Measurements from ENCODE around the gene LUC7L3. TPM values are rescaled to one million over a fixed set of nuclear protein-coding genes. Genes with fewer than 3 reads are reported as not detected.

LUC7L3 gene
- total RNA-seq, 2 experiments from 2014 or later: 116 to 126 TPM

DNA sequence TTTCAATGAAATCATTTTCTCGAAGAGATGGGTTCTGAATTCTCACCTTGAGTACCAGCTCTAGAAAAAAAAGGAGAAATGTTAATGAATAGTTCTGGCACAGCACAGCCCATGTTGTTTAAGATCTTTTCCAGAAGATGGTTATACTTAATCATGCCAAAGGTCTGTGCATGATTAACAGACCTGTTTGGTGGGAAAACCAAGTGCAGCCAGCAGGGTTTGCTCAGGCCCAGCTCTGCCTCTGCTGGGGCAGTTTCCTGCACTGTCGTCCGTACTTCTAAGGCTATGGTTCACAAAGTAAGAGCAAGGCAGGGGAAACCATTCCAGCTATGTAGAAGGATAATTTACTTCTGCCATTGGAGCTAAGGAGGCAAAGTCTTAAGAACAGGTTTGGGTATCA is 22.3 kb upstream of the LUC7L3 start:
- Histone ChIP-seq H3K27ac (ENCODE audit: low read depth in 1 of 2, low read length in 2 of 2) (no peak overlapping the region), H3K9me3 (ENCODE audit: control insufficient read depth in 1 of 2, insufficient read depth in 1 of 2, low read length in 2 of 2) (no peaks in the 10 kb centered on the region), H3K4me3 (ENCODE audit: low read length) (no peak overlapping the region), H3K4me1 (ENCODE audit: insufficient read depth, low read length) (peaks cover 2% of the 10 kb centered on the region), H3K27me3 (ENCODE audit: control insufficient read depth in 1 of 2, insufficient read depth in 2 of 2, low read length in 2 of 2) (no peaks in the 10 kb centered on the region), H3K36me3 (ENCODE audit: insufficient read depth, low read length) (peaks cover 78% of the 10 kb centered on the region)
- ChIA-PET POLR2A (interaction anchor here (0.7 to 1.0 kb wide), 2 partner anchors 22 to 39 kb away, joined by 3 read pairs; partner anchors contain the start of gene LUC7L3), CTCF (no interaction called here)
- H3K27me3 Mint-ChIP-seq: no peaks in the 10 kb centered on the region
- H3K27ac Mint-ChIP-seq: no peak overlapping the region
- peaks cover 26% of the 10 kb centered on the region for H3K4me1 Mint-ChIP-seq (ENCODE audit: low read depth)
- no peaks in the 10 kb centered on the region for H3K9me3 Mint-ChIP-seq
- TF ChIP-seq, protein P1, sequence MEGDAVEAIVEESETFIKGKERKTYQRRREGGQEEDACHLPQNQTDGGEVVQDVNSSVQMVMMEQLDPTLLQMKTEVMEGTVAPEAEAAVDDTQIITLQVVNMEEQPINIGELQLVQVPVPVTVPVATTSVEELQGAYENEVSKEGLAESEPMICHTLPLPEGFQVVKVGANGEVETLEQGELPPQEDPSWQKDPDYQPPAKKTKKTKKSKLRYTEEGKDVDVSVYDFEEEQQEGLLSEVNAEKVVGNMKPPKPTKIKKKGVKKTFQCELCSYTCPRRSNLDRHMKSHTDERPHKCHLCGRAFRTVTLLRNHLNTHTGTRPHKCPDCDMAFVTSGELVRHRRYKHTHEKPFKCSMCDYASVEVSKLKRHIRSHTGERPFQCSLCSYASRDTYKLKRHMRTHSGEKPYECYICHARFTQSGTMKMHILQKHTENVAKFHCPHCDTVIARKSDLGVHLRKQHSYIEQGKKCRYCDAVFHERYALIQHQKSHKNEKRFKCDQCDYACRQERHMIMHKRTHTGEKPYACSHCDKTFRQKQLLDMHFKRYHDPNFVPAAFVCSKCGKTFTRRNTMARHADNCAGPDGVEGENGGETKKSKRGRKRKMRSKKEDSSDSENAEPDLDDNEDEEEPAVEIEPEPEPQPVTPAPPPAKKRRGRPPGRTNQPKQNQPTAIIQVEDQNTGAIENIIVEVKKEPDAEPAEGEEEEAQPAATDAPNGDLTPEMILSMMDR (IDR thresholded peaks at IDR 0.05): no peak
- intact Hi-C loops (cut with DNase I, micrococcal nuclease): loop anchor here in 1 of 2 experiments (5.0 kb wide), 4 partner anchors 45 to 220 kb away; partner anchors contain the start of genes ABCC3, RSAD1 and SPATA20
- ATAC-seq (ENCODE audit: poor library complexity) (no peak), DNase-seq (no peak)
- peaks cover 91% of the 10 kb centered on the region for H3K36me3 Mint-ChIP-seq (ENCODE audit: low read depth)
- H3K4me3 Mint-ChIP-seq: no peak overlapping the region

GRCh38 chr17:50697663-50698272 is 21.6 kb upstream of the LUC7L3 start:
- DNase-seq: peak in 2 of 14 experiments; percentile 19 to 21
- Mint-ChIP-seq H3K36me3 (ENCODE audit: low read depth) (peaks cover 93% of the 10 kb centered on the region), H3K9me3 (no peaks in the 10 kb centered on the region), H3K4me1 (ENCODE audit: low read depth) (peaks cover 26% of the 10 kb centered on the region), H3K27ac (no peak overlapping the region), H3K27me3 (no peaks in the 10 kb centered on the region), H3K4me3 (no peak overlapping the region)
- TF ChIP-seq, protein P1 (IDR thresholded peaks at IDR 0.05): no peak
- intact Hi-C loops (cut with DNase I, micrococcal nuclease): loop anchor here in 1 of 2 experiments (5.0 kb wide), 4 partner anchors 45 to 220 kb away; partner anchors contain the start of genes ABCC3, RSAD1 and SPATA20
- Histone ChIP-seq H3K4me3 (ENCODE audit: low read length) (no peak overlapping the region), H3K27me3 (ENCODE audit: control insufficient read depth in 1 of 2, insufficient read depth in 2 of 2, low read length in 2 of 2) (no peaks in the 10 kb centered on the region), H3K9me3 (ENCODE audit: control insufficient read depth in 1 of 2, insufficient read depth in 1 of 2, low read length in 2 of 2) (no peaks in the 10 kb centered on the region), H3K4me1 (ENCODE audit: insufficient read depth, low read length) (peaks cover 2% of the 10 kb centered on the region), H3K36me3 (ENCODE audit: insufficient read depth, low read length) (peaks cover 76% of the 10 kb centered on the region), H3K27ac (ENCODE audit: low read depth in 1 of 2, low read length in 2 of 2) (no peak overlapping the region)
- POLR2A ChIA-PET: no interaction called here
- no peak for ATAC-seq (ENCODE audit: poor library complexity)
- CTCF ChIA-PET: no interaction called here

DNA sequence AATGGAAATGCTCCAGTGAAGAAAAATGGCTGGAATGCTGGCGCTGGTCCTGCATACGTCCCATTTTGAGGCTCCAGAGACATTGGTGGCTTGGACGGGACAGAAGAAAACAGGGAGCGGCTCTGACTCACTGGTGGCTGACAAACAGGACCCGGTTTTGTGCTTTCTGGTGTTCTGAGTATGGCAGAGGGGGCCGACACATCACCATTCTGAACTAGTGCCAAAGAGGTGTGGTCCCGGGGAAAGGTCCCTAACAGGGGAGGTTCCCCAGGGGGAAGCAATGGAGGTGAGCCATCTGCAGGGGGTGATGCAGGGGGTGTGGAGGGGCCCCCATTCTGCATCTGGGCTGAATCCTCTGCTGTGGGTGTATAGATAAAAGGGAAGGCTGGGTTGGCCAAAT is 20.0 kb upstream of the LUC7L3 start:
- ChIA-PET CTCF (no interaction called here), POLR2A (no interaction called here)
- intact Hi-C loops (cut with DNase I, micrococcal nuclease): loop anchor here in 1 of 2 experiments (5.0 kb wide), 4 partner anchors 43 to 222 kb away; partner anchors contain the start of genes ABCC3, RSAD1 and SPATA20
- Mint-ChIP-seq H3K9me3 (no peaks in the 10 kb centered on the region), H3K27ac (no peak overlapping the region), H3K27me3 (no peaks in the 10 kb centered on the region), H3K4me1 (ENCODE audit: low read depth) (peaks cover 37% of the 10 kb centered on the region), H3K4me3 (no peak overlapping the region), H3K36me3 (ENCODE audit: low read depth) (peaks cover 92% of the 10 kb centered on the region)
- ATAC-seq (ENCODE audit: poor library complexity): no peak
- Histone ChIP-seq H3K4me3 (ENCODE audit: low read length) (no peak overlapping the region), H3K4me1 (ENCODE audit: insufficient read depth, low read length) (peaks cover 8% of the 10 kb centered on the region), H3K36me3 (ENCODE audit: insufficient read depth, low read length) (peaks cover 71% of the 10 kb centered on the region), H3K9me3 (ENCODE audit: control insufficient read depth in 1 of 2, insufficient read depth in 1 of 2, low read length in 2 of 2) (no peaks in the 10 kb centered on the region), H3K27ac (ENCODE audit: low read depth in 1 of 2, low read length in 2 of 2) (no peak overlapping the region), H3K27me3 (ENCODE audit: control insufficient read depth in 1 of 2, insufficient read depth in 2 of 2, low read length in 2 of 2) (no peaks in the 10 kb centered on the region)
- DNase-seq: no peak
- TF ChIP-seq, protein P1 (IDR thresholded peaks at IDR 0.05): no peak

All from CD4-positive, alpha-beta T cell (primary cell).